ENCODE measurements around the gene CRY2.

GRCh38 chr11:45913514-45913913, 66.2 kb downstream of the CRY2 start:
- TF ChIP-seq CTCF (IDR thresholded peaks at IDR 0.05) (no peak), POLR2A (IDR thresholded peaks at IDR 0.05) (no peak), EP300 (IDR thresholded peaks at IDR 0.05) (no peak)
